ENCODE data around the gene GABRG3.

DNA sequence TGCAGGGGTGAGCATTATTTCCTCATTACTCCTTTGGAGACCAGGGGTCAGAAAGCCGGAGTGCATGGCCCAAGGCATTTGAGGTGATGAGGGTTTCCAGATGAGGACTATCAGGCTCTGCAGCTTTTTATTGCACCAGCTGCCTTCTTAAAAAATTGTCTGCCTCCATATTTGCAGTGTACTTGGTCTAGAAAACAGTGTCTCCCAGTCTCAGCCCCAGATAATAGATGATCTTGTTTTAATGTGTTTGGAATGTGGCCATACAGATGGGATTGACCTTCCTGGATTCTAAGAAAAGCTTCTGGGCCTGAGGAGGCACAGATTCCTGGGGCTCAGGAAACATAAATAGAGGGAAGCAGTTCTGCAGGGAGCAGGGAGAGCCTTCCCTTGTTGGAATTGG lies 123.3 kb downstream of the GABRG3 start:
- TF ChIP-seq POLR2A (IDR thresholded peaks at IDR 0.05; ENCODE audit: low read depth, low read length) = no peak
- TF ChIP-seq PAX5 (IDR thresholded peaks at IDR 0.05; ENCODE audit: insufficient read depth, low read length, severe bottlenecking) = no peak

Measured in GM12891 (cell line).